Measurements from ENCODE around the gene CEMIP2. TPM values are rescaled to one million over a fixed set of nuclear protein-coding genes. Genes with fewer than 3 reads are reported as not detected.
"Not testable (repeated sequence)": the region's sequence is repeated elsewhere in the genome, so short reads cannot be mapped to it uniquely, and the experiment has no call there.

The CEMIP2 gene
- total RNA-seq, 1 donor from 2014 or later = 204 TPM

DNA sequence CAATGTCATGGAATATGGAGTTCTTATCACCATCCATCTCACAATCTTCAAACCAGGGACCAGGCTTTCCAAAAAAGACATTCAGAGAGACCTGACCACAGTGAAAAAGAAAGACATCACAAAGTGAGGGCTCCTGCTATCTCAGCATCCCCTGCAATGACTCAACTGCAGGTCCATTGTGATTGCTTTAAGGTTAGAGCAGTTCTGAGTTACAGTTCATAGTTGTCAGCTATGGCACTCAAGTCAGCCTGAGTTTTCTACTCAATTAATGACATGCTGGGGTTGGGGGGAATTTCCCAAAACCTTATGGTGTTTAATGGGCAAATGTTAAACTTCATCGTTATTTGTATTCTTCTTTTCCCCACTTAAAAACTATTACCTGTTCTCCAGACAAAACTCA lies 58.9 kb downstream of the CEMIP2 start:
- DNase-seq = no peak

DNA sequence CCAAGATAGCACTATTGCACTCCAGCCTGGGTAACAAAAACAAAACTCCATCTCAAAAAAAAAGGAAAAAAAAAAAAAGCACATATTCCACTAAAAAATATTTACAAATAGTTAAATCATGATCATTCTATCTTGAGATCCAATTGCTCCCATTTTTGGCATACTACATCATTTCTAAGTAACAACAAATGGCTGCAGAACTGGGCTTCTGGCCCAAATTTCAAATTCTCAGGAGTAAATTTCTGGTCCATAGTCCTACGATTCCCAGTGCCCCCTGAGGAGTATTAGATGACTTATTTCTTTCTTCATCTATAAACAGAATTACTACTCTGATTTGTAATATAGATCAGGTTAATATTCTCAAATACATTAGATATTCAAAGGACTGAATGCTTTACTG lies 62.1 kb downstream of the CEMIP2 start:
- no peak for DNase-seq

- DNase-seq = no peak
Measured at GRCh38 chr9:71704796-71705195, 63.5 kb downstream of the CEMIP2 start.

DNA sequence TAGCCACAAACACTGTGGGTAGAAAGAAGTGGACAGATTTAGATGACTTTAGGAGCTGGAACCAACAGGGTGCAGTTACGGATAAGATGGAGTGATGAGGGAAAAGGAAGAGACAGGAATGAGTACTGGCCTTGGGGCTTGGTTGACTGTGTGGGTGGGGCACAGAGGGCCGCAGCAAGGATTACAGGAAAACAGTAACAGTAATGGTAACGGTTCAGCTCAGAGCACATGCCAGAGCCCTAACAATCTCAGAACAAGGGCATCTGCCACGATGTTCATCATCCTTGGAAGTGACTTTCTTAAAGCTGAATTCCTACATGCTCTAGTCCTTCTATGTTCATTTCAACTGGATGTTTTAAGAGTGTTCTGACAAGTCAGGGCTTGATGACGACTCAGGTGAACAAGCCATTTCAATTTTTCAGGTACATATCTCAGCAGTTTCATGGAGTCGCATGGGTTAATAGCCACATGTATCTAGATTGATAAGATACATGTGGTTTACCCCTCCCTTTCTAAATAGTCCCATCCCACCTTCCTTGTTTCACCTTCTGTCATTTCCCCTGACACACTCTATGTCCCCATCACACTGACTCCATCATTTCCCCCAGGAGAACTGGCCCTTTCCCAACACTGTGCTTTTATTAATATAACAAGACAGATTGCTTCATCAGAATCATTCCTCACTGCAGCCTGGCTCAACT lies 65.0 kb downstream of the CEMIP2 start:
- no peak for DNase-seq

- no peak for DNase-seq
Measured at GRCh38 chr9:71697882-71698281, 70.4 kb downstream of the CEMIP2 start.

GRCh38 chr9:71694332-71694731 lies 74.0 kb downstream of the CEMIP2 start:
- no peak for DNase-seq

- no peak for DNase-seq
Measured at GRCh38 chr9:71693607-71694006, 74.7 kb downstream of the CEMIP2 start.

- no peak for DNase-seq
Measured at GRCh38 chr9:71692337-71692736, 76.0 kb downstream of the CEMIP2 start.

DNA sequence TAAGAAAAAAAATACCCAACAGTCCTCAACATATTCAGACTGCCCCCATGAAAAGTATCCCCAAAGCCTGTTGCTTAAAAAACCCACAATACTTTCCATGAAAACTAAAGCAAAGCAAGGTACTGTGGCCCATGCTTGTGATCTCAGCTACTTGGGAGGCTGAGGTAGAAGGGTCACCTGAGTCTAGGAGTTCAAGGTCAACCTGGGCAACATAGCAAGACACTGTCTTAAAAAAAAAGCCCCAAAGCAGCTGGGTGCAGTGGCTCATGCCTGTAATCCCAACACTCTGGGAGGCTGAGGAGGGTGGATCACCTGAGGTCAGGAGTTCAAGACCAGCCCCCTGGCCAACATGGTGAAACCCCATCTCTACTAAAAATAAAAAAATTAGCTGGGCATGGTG lies 76.7 kb downstream of the CEMIP2 start:
- not testable (repeated sequence) for DNase-seq

- DNase-seq = no peak
Measured at GRCh38 chr9:71690689-71691435, 77.5 kb downstream of the CEMIP2 start.

- no peak for DNase-seq
Measured at GRCh38 chr9:71690063-71690688, 78.1 kb downstream of the CEMIP2 start.

GRCh38 chr9:71687676-71688075 lies 80.6 kb downstream of the CEMIP2 start:
- DNase-seq = no peak

- DNase-seq = no peak
Measured at GRCh38 chr9:71685988-71686387, 82.3 kb downstream of the CEMIP2 start.

DNA sequence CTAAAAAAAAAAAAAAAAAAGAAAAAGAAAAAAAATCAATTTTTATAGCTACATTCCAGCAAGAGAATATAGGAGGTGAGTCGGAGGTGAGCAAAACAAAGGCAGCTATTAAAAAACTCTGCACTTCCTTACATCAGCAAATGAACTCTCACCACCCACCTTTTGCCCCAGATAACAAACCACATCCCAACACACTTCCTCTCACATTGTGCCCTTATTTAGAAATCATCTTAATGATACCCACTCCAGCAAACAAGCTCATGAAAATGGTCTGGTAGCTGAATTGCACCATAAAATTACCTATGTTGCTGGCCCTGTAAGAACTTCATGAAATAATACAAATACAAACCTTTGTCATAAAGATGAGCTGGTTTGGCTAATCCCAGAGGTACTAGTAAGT lies 82.9 kb downstream of the CEMIP2 start:
- peak; percentile 50 for DNase-seq

- DNase-seq = no peak
Measured at GRCh38 chr9:71684566-71684965, 83.7 kb downstream of the CEMIP2 start.

DNA sequence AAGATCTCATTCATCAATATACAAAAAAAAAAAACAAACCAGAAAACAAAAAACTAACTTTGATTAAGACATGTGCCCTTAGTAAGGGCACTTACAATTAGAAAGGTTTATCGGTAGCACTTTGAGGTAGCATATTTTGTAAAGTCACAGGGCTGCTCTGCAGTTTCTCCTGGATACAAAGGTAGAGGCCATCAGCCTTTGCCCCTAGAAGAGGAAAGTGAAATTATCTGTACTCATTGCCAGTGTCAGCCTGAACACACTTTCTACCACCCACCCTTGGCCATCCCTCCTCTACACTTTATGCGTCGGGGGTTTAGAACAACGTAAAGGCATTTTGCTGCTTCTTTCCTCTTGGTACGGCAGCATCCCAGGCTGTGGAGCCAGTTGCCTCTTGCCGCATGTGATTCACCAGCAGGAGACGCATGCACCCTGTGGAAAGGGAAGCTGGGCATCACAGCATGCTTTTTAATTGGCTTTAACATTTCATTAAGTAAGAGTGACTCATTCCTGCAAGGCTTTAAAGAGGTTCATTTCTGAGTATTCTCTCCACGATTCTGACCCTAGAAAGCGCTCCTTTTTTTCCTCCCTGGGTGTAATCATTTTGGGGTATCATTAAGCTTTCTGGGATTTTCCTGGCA lies 84.6 kb downstream of the CEMIP2 start:
- DNase-seq = peak; percentile 73

- no peak for DNase-seq
Measured at GRCh38 chr9:71681708-71682272, 86.5 kb downstream of the CEMIP2 start.

DNA sequence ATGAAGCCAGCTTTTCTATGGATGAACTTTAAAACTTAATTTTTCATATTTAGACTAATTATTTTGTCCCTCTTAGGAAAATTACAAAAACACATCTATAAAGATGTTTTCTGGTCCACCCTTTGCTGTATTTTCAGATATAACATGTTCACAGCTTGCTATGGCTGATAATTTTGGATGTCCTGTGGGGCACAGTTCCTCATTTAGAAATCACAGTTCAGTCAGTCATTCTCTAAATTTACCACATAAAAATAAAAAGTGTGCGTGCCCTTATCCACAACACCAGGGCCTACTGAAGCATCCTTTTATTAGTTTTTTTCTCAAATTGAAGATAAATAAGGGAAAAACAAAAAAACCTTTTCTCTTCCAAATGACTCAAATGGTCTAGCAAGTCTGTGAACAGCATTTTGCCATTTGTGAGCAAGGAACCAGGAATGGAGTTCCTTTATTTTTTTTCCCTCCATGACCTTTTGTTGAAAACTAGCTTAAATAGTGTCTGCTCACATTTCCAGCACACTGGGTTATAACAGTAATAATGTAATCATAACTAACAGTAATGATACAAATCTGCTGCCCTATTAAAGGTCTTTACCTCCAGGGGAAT lies 87.1 kb downstream of the CEMIP2 start:
- no peak for DNase-seq

DNA sequence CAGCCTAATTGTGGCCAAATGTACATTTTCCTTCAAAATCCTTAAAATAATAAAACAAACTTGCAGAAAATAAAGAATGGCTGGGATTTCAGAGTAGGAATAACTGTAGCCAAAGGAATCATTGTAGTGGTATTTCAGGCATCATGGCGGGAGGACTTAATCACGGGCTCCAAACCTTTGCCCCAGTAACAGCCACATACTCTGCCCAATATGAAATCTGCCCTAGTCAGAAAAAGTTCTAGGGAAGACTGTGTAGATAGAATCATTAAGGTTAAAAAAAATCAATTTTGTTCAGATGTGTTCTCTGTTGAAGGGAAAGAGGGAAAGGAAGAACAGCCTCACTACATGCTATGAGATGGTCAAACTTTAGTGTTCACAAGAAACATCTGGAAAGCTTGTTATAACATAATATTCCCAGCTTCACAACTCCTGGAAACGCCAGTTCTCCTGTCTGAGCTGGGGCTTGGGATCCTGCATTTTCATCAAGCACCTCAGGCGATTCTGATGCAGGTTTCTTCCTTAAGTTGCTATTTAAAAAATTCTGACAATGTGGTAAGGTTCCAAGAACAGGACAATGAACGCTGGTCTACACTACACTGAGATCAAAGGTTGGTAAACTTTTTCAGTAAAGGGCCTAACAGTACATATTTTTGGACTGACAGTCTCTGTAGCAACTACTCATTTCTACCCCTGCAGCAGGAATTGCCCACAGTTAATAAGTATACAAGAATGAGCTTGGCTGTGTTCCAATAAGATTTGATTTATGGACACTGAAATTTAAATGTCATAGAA lies 87.9 kb downstream of the CEMIP2 start:
- peak; percentile 42 for DNase-seq

- DNase-seq = no peak
Measured at GRCh38 chr9:71678999-71679398, 89.3 kb downstream of the CEMIP2 start.

GRCh38 chr9:71677209-71677608 lies 91.1 kb downstream of the CEMIP2 start:
- DNase-seq = no peak

DNA sequence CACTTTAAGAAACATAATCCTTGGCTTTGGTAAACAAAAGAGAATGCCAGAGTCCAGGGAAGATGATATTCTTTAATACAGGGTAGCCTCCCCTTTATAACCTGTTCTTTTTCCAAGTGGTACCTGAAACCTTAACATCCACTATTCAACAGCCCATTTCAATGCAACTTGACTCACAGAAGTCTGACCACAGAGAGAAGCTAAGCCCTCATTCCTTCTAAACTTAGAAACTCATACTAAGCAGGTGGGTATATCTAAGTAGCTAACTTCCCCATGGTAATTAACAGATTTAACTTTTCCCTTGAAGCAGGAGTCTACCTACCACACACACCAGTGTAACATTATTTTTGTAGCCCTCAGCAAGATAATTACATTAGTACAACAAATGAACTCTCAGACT lies 91.9 kb downstream of the CEMIP2 start:
- no peak for DNase-seq
